HepG2 (cell line): ENCODE measurements around the gene ALDH18A1. TPM values are rescaled to one million over a fixed set of nuclear protein-coding genes. Genes with fewer than 3 reads are reported as not detected.
A peak's percentile ranks its signal among the peaks of the same experiment; 100 is the strongest.

ENCODE experiments used
- ADNP ChIP-seq: sonication (generic); formaldehyde crosslinking; IDR thresholded peaks from 2 replicates; pipeline ENCODE4 v1.4.0; 2020; ENCODE audit warnings: missing genetic modification reagents
- ARID4A ChIP-seq: sonication (generic); formaldehyde crosslinking; IDR thresholded peaks from 2 replicates; pipeline ENCODE4 v1.5.0; 2020; ENCODE audit warnings: mild to moderate bottlenecking, missing genetic modification reagents, borderline replicate concordance
- CBFB ChIP-seq: sonication (generic); formaldehyde crosslinking; IDR thresholded peaks from 2 replicates; pipeline ENCODE4 v1.4.0; 2020; ENCODE audit warnings: missing genetic modification reagents
- CREM ChIP-seq, 2 experiments: sonication (generic) in 1 of 2; formaldehyde crosslinking in 1 of 2; IDR thresholded peaks; 2 replicates each; pipeline versions ENCODE4 v1.4.0 to v1.6.1; 2016 to 2020; ENCODE audit warnings: antibody characterized with exemption in 1 of 2, mild to moderate bottlenecking in 1 of 2, missing genetic modification reagents in 1 of 2
- EED ChIP-seq: sonication (generic); formaldehyde crosslinking; IDR thresholded peaks from 2 replicates; pipeline ENCODE4 v1.5.0; 2020; ENCODE audit warnings: mild to moderate bottlenecking, missing genetic modification reagents
- FOXO1 ChIP-seq: sonication (generic); formaldehyde crosslinking; IDR thresholded peaks from 2 replicates; pipeline ENCODE4 v1.4.0; 2020; ENCODE audit warnings: missing genetic modification reagents
- HOXA3 ChIP-seq: sonication (generic); formaldehyde crosslinking; IDR thresholded peaks from 2 replicates; pipeline ENCODE4 v1.5.0; 2020; ENCODE audit warnings: missing genetic modification reagents
- NR2C2 ChIP-seq: sonication (generic); formaldehyde crosslinking; IDR thresholded peaks from 2 replicates; pipeline ENCODE4 v1.4.0; 2020; ENCODE audit warnings: missing genetic modification reagents, mild to moderate bottlenecking, moderate library complexity, borderline replicate concordance
- SNAPC2 ChIP-seq: sonication (generic); formaldehyde crosslinking; IDR thresholded peaks from 2 replicates; pipeline ENCODE4 v1.8.1; 2022; ENCODE audit warnings: mild to moderate bottlenecking, missing genetic modification reagents
- TARDBP ChIP-seq: sonication (generic); formaldehyde crosslinking; IDR thresholded peaks from 2 replicates; pipeline ENCODE4 v1.8.0; 2022; ENCODE audit warnings: mild to moderate bottlenecking, missing genetic modification reagents
- ZMYM2 ChIP-seq: sonication (generic); formaldehyde crosslinking; IDR thresholded peaks from 2 replicates; pipeline ENCODE4 v1.8.0; 2022; ENCODE audit warnings: mild to moderate bottlenecking, missing genetic modification reagents
- ZNF12 ChIP-seq: sonication (generic); formaldehyde crosslinking; IDR thresholded peaks from 2 replicates; pipeline ENCODE4 v1.5.0; 2020; ENCODE audit warnings: missing genetic modification reagents
- ZNF3 ChIP-seq: IDR thresholded peaks from 2 replicates; pipeline ENCODE4 v1.7.0; 2017; ENCODE audit warnings: inconsistent platforms
- ZNF331 ChIP-seq: sonication (generic); formaldehyde crosslinking; IDR thresholded peaks from 2 replicates; pipeline ENCODE4 v1.4.0; 2020; ENCODE audit warnings: missing genetic modification reagents
- ZNF431 ChIP-seq: sonication (generic); formaldehyde crosslinking; IDR thresholded peaks from 2 replicates; pipeline ENCODE4 v1.9.0; 2022; ENCODE audit warnings: missing genetic modification reagents, low read depth, mild to moderate bottlenecking, borderline replicate concordance
- ZNF503 ChIP-seq: sonication (generic); formaldehyde crosslinking; IDR thresholded peaks from 2 replicates; pipeline ENCODE4 v1.4.0; 2020; ENCODE audit warnings: missing genetic modification reagents
- ZNF512 ChIP-seq: sonication (generic); formaldehyde crosslinking; IDR thresholded peaks from 2 replicates; pipeline ENCODE4 v1.4.0; 2020; ENCODE audit warnings: mild to moderate bottlenecking, missing genetic modification reagents
- ZNF556 ChIP-seq: sonication (generic); formaldehyde crosslinking; IDR thresholded peaks from 2 replicates; pipeline ENCODE4 v1.4.0; 2020; ENCODE audit warnings: mild to moderate bottlenecking, missing genetic modification reagents, borderline replicate concordance
- ZNF784 ChIP-seq: sonication (generic); formaldehyde crosslinking; IDR thresholded peaks from 2 replicates; pipeline ENCODE4 v1.5.1; 2020; ENCODE audit warnings: missing genetic modification reagents, mild to moderate bottlenecking, borderline replicate concordance
- ZNF792 ChIP-seq: IDR thresholded peaks from 2 replicates; pipeline ENCODE4 v1.6.1; 2016
- polyA plus RNA-seq, 8 experiments: library from polyadenylated mRNA; depleted of rRNA in 3 of 8; stranded (reverse) in 7 of 8; unstranded in 1 of 8; fragments of >200 nt; fragmentation: Illumina TruSeq in 4 of 8; extraction: Trizol in 4 of 8; gene quantifications; 2 replicates each; pipeline versions ENCODE4 v1.2.1 to v1.2.3, GENCODE V29; 2011 to 2016; ENCODE audit warnings: low read depth in 4 of 8, missing spikeins in 1 of 8, mixed read lengths in 1 of 8; ENCODE audit not compliant: insufficient read depth in 1 of 8
- total RNA-seq, 5 experiments: library from RNA; depleted of rRNA; stranded (reverse); fragments of >200 nt; fragmentation: Illumina TruSeq; extraction: Trizol; gene quantifications; 2 replicates each; pipeline ENCODE4 v1.2.3, GENCODE V29; 2016; ENCODE audit warnings: low read depth in 1 of 5

ALDH18A1 gene
- total and polyA plus RNA-seq, 2 of the 13 experiments (the other 11 are each of a cell fraction or from before 2014, with no cell fraction given), result 180 to 263 TPM

- TF ChIP-seq EED (CRISPR knock-in tag), result no peak
- peak; percentile 75 for TF ChIP-seq HOXA3
- peak; percentile 70; the same call in 1 of the 2 replicates for TF ChIP-seq SNAPC2
- 0 out of 2 replicates have a peak, but pooled peaks have one; percentile 61 for TF ChIP-seq ZNF431
- TF ChIP-seq ZNF556 (CRISPR knock-in tag), result peak; percentile 68; the same call in 1 of the 2 replicates
- 0 out of 2 replicates have a peak, but pooled peaks have one; percentile 44 for TF ChIP-seq ADNP (CRISPR knock-in tag)
- TF ChIP-seq ZNF12 (CRISPR knock-in tag), result 0 out of 2 replicates have a peak, but pooled peaks have one; percentile 17
- TF ChIP-seq ZNF792, result peak; percentile 88; the same call in 1 of the 2 replicates
- peak; percentile 35; the same call in 1 of the 2 replicates for TF ChIP-seq CREM (IDR thresholded peaks at IDR 0.05)
- no peak for TF ChIP-seq CREM (CRISPR knock-in tag; IDR thresholded peaks at IDR 0.05)
- no peak for TF ChIP-seq ZNF512 (CRISPR knock-in tag)
- TF ChIP-seq ZNF784 (CRISPR knock-in tag), result no peak
- TF ChIP-seq ZNF503 (CRISPR knock-in tag), result peak; percentile 55; the same call in 1 of the 2 replicates
- TF ChIP-seq FOXO1, result peak; percentile 58
- peak; percentile 64; the same call in 1 of the 2 replicates for TF ChIP-seq ARID4A (CRISPR knock-in tag)
- TF ChIP-seq TARDBP (CRISPR knock-in tag), result peak; percentile 92
- peak; percentile 84; the same call in 1 of the 2 replicates for TF ChIP-seq ZNF331 (CRISPR knock-in tag)
- TF ChIP-seq ZMYM2 (CRISPR knock-in tag), result peak; percentile 76; the same call in 1 of the 2 replicates
- TF ChIP-seq NR2C2, result no peak
- TF ChIP-seq CBFB (CRISPR knock-in tag), result 0 out of 2 replicates have a peak, but pooled peaks have one; percentile 34
- TF ChIP-seq ZNF3, result 0 out of 2 replicates have a peak, but pooled peaks have one; percentile 48
These were observed 15.6 kb downstream of the ALDH18A1 start (continued) for GRCh38 chr10:95640891-95641315.
